ENCODE data around the gene OPCML.

OPCML gene

DNA sequence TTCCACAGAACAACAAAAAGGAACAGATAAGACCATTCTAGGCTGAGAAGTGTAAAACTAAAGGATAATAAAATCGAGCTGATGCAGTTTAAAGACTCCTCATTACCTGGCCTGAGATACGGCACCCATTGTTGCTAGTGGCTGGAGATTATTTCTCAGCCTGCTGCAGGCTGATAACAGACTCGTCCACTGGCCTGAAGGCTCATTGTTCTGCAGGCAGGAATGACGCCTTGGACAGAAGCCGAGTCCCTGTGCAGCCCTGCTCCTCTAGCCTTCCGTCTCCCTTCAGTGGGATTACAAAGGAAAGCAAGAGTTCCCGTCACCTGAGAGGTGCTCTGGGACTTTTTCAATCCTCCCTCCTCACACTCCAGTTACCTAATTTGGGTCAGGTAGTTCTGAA, 1065.3 kb downstream of the OPCML start:
- Histone ChIP-seq H3K4me1 (ENCODE audit: control insufficient read depth, insufficient read depth, low read length) (no peaks in the 10 kb centered on the region), H3K27ac (ENCODE audit: insufficient read depth, low read depth, low read length, poor library complexity, severe bottlenecking) (no peak overlapping the region), H3K27me3 (ENCODE audit: control insufficient read depth, insufficient read depth, low read length, poor library complexity, severe bottlenecking) (no peaks in the 10 kb centered on the region), H3K36me3 (ENCODE audit: control insufficient read depth, insufficient read depth, low read length) (no peaks in the 10 kb centered on the region), H3K4me3 (ENCODE audit: insufficient read depth, low read depth, low read length) (no peak overlapping the region), H3K9me3 (ENCODE audit: control insufficient read depth, low read length) (no peaks in the 10 kb centered on the region)
- WGBS, 2 experiments, result 83 to 90% methylated on average over 7 of the region's 7 CpGs

DNA sequence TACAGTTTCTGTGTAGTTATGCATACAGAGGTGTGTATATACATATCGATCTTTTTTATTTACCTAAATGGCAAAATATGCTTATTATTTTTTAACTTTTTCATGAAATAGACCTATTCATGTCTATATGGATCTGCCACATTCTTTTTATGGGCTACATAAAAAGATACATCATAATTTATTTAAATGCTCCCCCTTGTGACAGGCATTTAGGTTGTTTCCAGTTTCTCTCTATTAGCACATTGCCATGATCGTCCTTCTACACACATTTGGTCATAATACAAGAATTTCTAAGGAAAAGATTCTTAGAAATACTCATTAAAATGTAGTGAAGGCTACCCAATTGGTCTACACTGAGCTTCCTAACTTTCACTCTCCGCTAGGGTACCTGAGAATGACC, 1067.4 kb downstream of the OPCML start:
- 86 to 100% methylated on average over 1 to 2 of the region's 3 CpGs for WGBS, 2 experiments
- Histone ChIP-seq H3K4me3 (ENCODE audit: insufficient read depth, low read depth, low read length) (no peak overlapping the region), H3K4me1 (ENCODE audit: control insufficient read depth, insufficient read depth, low read length) (no peaks in the 10 kb centered on the region), H3K36me3 (ENCODE audit: control insufficient read depth, insufficient read depth, low read length) (no peaks in the 10 kb centered on the region), H3K27me3 (ENCODE audit: control insufficient read depth, insufficient read depth, low read length, poor library complexity, severe bottlenecking) (no peaks in the 10 kb centered on the region), H3K9me3 (ENCODE audit: control insufficient read depth, low read length) (no peaks in the 10 kb centered on the region), H3K27ac (ENCODE audit: insufficient read depth, low read depth, low read length, poor library complexity, severe bottlenecking) (no peak overlapping the region)

DNA sequence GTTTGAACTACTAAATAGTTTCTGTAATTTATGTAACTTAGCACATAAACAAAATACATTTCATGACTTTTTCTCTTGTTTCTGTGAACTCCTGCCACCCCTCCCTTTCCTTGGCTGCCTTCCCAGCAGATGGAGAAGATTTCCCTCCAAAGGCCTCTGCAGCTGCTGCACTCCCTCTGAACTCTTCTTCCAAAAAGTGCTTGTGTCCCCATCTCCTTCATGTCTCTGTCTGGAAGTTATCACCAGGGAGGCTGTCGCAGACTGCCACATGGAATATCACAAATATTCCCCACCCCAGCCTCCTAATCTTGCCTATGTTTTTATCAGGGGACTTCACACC, 1068.3 kb downstream of the OPCML start:
- Histone ChIP-seq H3K27me3 (ENCODE audit: control insufficient read depth, insufficient read depth, low read length, poor library complexity, severe bottlenecking) (no peaks in the 10 kb centered on the region), H3K4me3 (ENCODE audit: insufficient read depth, low read depth, low read length) (no peak overlapping the region), H3K27ac (ENCODE audit: insufficient read depth, low read depth, low read length, poor library complexity, severe bottlenecking) (no peak overlapping the region), H3K9me3 (ENCODE audit: control insufficient read depth, low read length) (no peaks in the 10 kb centered on the region), H3K36me3 (ENCODE audit: control insufficient read depth, insufficient read depth, low read length) (no peaks in the 10 kb centered on the region), H3K4me1 (ENCODE audit: control insufficient read depth, insufficient read depth, low read length) (no peaks in the 10 kb centered on the region)
- WGBS, 2 experiments, result 91 to 95% methylated on average over 1 of the region's 1 CpG

DNA sequence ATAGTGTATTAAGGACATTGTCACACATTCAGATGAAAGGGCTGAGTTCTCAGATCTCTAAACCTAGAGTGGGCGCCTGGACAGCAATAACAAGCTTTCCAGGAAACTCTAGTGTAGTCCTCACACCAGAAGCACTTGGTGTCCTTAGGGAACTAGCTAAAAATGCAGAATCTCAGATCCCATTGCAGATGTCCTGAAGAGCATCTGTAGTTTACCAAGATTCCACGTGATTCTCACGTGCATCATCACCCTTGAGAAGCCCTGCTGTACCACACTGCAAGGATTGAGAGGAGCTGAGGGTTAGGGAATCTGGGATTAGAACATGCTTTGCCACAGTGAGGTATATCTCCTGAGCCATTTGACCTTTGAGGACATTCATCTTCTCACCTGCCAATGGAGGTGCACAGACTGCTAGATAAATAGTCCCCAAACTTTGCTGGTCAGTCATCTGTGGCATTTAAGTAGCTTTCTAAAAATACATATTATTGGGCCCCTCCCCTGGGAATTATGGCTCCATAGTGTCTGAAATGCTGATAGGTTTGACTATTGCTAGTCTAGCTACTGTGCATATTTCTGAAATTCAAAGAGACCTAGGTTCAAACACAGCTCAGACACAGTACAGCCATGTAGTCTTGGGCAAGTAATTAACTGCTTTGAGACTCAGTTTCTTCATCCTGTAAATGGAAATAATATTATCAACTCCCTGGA, 1068.9 kb downstream of the OPCML start:
- H3K9me3 ChIP-seq (ENCODE audit: control insufficient read depth, low read length), result no peaks in the 10 kb centered on the region
- no peak overlapping the region for H3K27ac ChIP-seq (ENCODE audit: insufficient read depth, low read depth, low read length, poor library complexity, severe bottlenecking)
- H3K4me1 ChIP-seq (ENCODE audit: control insufficient read depth, insufficient read depth, low read length), result no peaks in the 10 kb centered on the region
- no peak overlapping the region for H3K4me3 ChIP-seq (ENCODE audit: insufficient read depth, low read depth, low read length)
- H3K36me3 ChIP-seq (ENCODE audit: control insufficient read depth, insufficient read depth, low read length), result no peaks in the 10 kb centered on the region
- no peaks in the 10 kb centered on the region for H3K27me3 ChIP-seq (ENCODE audit: control insufficient read depth, insufficient read depth, low read length, poor library complexity, severe bottlenecking)
- 91 to 97% methylated on average over 3 of the region's 3 CpGs for WGBS, 2 experiments

DNA sequence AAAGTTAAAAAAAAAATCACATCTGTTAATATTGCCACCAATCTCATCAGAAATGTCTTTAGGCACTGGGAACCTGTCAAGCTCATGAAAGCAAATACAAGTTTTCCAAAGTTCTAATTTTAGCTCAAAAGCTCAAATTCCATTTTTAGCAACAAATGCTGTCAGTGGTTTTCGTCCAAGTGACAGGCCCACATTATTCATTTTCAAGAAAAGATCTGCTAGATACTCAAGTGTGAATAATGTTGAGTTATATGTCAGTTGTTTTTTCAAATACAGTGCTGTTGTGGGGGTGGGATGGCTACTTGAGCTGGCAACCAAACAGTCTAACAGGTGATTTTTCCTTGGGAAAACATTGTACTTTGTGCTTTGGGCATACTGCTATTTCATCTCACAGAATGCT, 1072.6 kb downstream of the OPCML start:
- no peak overlapping the region for H3K4me3 ChIP-seq (ENCODE audit: insufficient read depth, low read depth, low read length)
- no peak overlapping the region for H3K27ac ChIP-seq (ENCODE audit: insufficient read depth, low read depth, low read length, poor library complexity, severe bottlenecking)
- no peaks in the 10 kb centered on the region for H3K36me3 ChIP-seq (ENCODE audit: control insufficient read depth, insufficient read depth, low read length)
- no peaks in the 10 kb centered on the region for H3K27me3 ChIP-seq (ENCODE audit: control insufficient read depth, insufficient read depth, low read length, poor library complexity, severe bottlenecking)
- H3K9me3 ChIP-seq (ENCODE audit: control insufficient read depth, low read length), result no peaks in the 10 kb centered on the region
- peaks cover 6% of the 10 kb centered on the region for H3K4me1 ChIP-seq (ENCODE audit: control insufficient read depth, insufficient read depth, low read length)
- 90 to 92% methylated on average over 1 of the region's 1 CpG for WGBS, 2 experiments

DNA sequence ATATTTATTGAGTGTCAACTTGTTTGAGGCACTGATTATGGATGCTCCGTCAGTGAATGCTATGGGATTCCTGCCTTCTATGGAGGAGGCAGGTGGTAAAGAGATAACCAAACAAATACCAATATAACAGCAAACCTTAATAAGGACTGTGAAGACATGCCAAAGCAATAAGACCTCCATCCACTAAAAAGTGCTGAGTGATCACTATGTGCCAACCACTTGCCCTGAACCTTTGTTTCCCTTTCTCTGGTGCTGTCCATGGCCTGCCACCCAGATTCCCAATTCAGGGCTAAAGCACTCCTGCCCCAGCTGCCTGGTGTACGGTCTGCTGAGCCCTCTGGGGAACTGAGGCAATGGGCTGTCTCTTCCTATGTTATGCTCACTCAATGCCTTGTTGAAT, 1074.9 kb downstream of the OPCML start:
- H3K4me3 ChIP-seq (ENCODE audit: insufficient read depth, low read depth, low read length), result no peak overlapping the region
- H3K27me3 ChIP-seq (ENCODE audit: control insufficient read depth, insufficient read depth, low read length, poor library complexity, severe bottlenecking), result no peaks in the 10 kb centered on the region
- 96 to 100% methylated on average over 1 to 2 of the region's 2 CpGs for WGBS, 2 experiments
- no peaks in the 10 kb centered on the region for H3K36me3 ChIP-seq (ENCODE audit: control insufficient read depth, insufficient read depth, low read length)
- H3K4me1 ChIP-seq (ENCODE audit: control insufficient read depth, insufficient read depth, low read length), result peaks cover 8% of the 10 kb centered on the region
- H3K27ac ChIP-seq (ENCODE audit: insufficient read depth, low read depth, low read length, poor library complexity, severe bottlenecking), result no peak overlapping the region
- H3K9me3 ChIP-seq (ENCODE audit: control insufficient read depth, low read length), result no peaks in the 10 kb centered on the region

DNA sequence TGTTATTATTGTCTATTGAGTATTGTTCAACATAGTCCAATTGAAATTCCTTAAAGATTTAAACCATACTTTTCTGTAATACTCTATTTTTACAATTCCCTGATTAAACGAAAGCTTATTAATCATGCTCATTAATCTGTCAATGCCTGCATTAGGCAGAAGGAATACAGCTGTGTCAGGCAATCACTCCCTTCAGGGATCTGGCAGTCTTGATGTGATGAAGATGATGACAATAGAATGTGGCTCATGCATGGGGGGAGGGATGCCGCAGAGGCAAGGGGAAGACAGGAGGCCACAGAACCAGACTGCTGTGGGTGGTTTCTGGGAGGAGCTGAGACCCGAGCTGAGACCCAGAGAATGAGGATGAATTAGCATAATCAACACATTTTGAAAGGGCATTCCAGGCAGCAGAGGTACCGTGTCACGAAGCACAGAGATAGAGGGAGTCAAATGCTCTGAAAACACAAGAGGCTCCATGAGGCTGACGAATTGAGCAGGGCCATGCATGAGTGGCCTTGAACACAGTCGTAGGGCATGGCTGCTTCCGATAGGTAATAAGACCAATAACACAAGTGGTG, 1075.5 kb downstream of the OPCML start:
- no peak overlapping the region for H3K27ac ChIP-seq (ENCODE audit: insufficient read depth, low read depth, low read length, poor library complexity, severe bottlenecking)
- no peaks in the 10 kb centered on the region for H3K9me3 ChIP-seq (ENCODE audit: control insufficient read depth, low read length)
- H3K4me3 ChIP-seq (ENCODE audit: insufficient read depth, low read depth, low read length), result no peak overlapping the region
- H3K27me3 ChIP-seq (ENCODE audit: control insufficient read depth, insufficient read depth, low read length, poor library complexity, severe bottlenecking), result no peaks in the 10 kb centered on the region
- WGBS, 2 experiments, result 53% methylated on average over 8 of the region's 8 CpGs
- H3K4me1 ChIP-seq (ENCODE audit: control insufficient read depth, insufficient read depth, low read length), result peaks cover 13% of the 10 kb centered on the region
- H3K36me3 ChIP-seq (ENCODE audit: control insufficient read depth, insufficient read depth, low read length), result no peaks in the 10 kb centered on the region

DNA sequence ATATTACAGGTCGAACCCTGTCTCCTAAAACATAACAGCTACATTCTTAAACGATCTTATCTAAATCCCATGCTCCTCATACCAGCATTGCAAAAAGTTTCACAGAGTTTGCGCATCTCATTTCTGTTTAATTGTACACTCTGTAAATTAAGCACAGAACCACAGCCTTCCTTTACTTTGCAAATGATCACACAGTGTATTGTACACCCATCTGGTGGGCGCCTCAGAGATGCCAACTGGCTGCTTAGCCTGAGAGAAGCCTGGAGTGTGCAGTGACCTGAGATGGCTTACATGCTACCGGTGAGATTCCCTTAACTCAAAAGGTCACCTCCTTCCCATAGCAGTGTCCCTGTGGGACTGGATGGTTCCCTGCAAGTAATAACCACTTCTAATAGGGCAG, 1077.3 kb downstream of the OPCML start:
- no peak overlapping the region for H3K4me3 ChIP-seq (ENCODE audit: insufficient read depth, low read depth, low read length)
- no peaks in the 10 kb centered on the region for H3K9me3 ChIP-seq (ENCODE audit: control insufficient read depth, low read length)
- no peaks in the 10 kb centered on the region for H3K36me3 ChIP-seq (ENCODE audit: control insufficient read depth, insufficient read depth, low read length)
- H3K27ac ChIP-seq (ENCODE audit: insufficient read depth, low read depth, low read length, poor library complexity, severe bottlenecking), result no peak overlapping the region
- no peaks in the 10 kb centered on the region for H3K27me3 ChIP-seq (ENCODE audit: control insufficient read depth, insufficient read depth, low read length, poor library complexity, severe bottlenecking)
- H3K4me1 ChIP-seq (ENCODE audit: control insufficient read depth, insufficient read depth, low read length), result peaks cover 20% of the 10 kb centered on the region
- WGBS, 2 experiments, result 92 to 95% methylated on average over 5 of the region's 5 CpGs

DNA sequence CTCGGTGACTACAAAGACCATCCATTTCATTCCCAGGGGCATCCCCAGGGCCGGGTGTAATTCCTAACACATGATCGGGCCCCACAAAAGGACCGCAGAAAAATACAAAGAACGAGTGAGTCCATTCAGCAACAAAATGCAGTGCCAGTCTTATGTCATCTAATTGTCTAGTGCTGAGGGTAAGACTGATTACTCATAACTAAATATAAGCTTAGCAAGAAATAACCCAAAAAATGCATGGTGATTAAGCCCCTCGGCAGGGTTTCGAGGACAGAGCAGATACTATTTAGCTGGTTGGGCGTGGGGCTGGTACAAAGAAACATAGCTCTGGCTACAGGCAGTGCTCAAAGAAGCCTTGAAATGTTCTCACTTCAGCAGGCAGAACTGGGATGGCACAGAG, 1078.9 kb downstream of the OPCML start:
- Histone ChIP-seq H3K9me3 (ENCODE audit: control insufficient read depth, low read length) (no peaks in the 10 kb centered on the region), H3K36me3 (ENCODE audit: control insufficient read depth, insufficient read depth, low read length) (no peaks in the 10 kb centered on the region), H3K27ac (ENCODE audit: insufficient read depth, low read depth, low read length, poor library complexity, severe bottlenecking) (no peak overlapping the region), H3K4me1 (ENCODE audit: control insufficient read depth, insufficient read depth, low read length) (peaks cover 20% of the 10 kb centered on the region), H3K4me3 (ENCODE audit: insufficient read depth, low read depth, low read length) (no peak overlapping the region), H3K27me3 (ENCODE audit: control insufficient read depth, insufficient read depth, low read length, poor library complexity, severe bottlenecking) (no peaks in the 10 kb centered on the region)
- WGBS, 2 experiments, result 85 to 89% methylated on average over 8 of the region's 8 CpGs

DNA sequence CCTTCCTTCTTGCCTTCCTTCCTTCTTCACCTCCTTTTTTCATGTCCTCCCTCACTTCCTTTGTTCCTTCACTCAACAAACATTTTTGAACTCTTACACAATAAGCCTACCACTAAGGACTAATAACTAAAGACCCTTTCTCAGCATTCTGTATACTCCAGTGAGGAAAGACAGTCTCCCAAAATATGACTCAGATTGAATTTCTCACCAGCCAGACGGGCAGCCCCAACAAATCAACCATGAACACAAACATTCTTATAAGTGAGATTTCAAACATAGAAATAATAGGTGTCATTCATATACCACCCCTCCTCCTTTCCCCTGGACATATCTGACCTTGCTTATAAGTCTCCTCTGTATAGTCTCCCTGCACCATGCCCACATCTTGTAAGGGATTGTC, 1079.7 kb downstream of the OPCML start:
- no peaks in the 10 kb centered on the region for H3K36me3 ChIP-seq (ENCODE audit: control insufficient read depth, insufficient read depth, low read length)
- WGBS, 2 experiments, result 82 to 93% methylated on average over 1 of the region's 1 CpG

More for the DNA sequence above, 1079.7 kb downstream of the OPCML start:
- H3K9me3 ChIP-seq (ENCODE audit: control insufficient read depth, low read length), result no peaks in the 10 kb centered on the region
- no peak overlapping the region for H3K27ac ChIP-seq (ENCODE audit: insufficient read depth, low read depth, low read length, poor library complexity, severe bottlenecking)
- H3K4me3 ChIP-seq (ENCODE audit: insufficient read depth, low read depth, low read length), result no peak overlapping the region
- peaks cover 20% of the 10 kb centered on the region for H3K4me1 ChIP-seq (ENCODE audit: control insufficient read depth, insufficient read depth, low read length)
- no peaks in the 10 kb centered on the region for H3K27me3 ChIP-seq (ENCODE audit: control insufficient read depth, insufficient read depth, low read length, poor library complexity, severe bottlenecking)
